ENCODE data around the gene SDF2L1.
"Not testable (repeated sequence)": the region's sequence is repeated elsewhere in the genome, so short reads cannot be mapped to it uniquely, and the experiment has no call there.

Gene SDF2L1, protein sequence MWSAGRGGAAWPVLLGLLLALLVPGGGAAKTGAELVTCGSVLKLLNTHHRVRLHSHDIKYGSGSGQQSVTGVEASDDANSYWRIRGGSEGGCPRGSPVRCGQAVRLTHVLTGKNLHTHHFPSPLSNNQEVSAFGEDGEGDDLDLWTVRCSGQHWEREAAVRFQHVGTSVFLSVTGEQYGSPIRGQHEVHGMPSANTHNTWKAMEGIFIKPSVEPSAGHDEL

DNA sequence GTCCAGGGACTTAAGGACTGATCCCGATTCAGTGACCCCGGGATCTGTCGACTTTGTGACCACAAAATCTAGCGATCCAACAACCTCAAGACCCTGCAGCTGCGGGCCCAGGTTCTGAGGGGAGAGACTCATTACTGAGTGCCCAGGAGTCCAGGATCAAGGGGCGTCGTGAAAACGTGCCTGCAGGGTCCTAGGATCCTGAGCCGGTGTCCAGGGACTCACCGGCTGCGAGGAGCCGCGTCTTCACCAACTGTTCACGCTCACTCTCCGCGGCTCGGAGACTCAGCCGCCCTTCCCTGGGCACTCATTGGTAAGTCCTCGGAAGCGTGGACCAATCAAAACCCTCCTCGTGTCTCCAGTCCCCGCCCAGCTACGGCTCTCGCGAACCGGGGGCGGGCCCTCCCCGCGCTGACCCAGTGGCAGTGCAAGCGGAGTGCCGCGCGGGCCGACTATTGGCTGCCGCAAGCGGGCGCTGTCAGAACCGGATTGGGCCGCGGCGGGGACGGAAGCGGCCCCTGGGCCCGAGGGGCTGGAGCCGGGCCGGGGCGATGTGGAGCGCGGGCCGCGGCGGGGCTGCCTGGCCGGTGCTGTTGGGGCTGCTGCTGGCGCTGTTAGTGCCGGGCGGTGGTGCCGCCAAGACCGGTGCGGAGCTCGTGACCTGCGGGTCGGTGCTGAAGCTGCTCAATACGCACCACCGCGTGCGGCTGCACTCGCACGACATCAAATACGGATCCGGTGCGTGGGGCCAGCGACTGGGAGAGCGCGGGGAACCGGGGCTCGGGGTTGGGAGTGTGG is at the start of gene SDF2L1:
Gene SDF2L1, plus strand, starts transcription at position 514 of the 795 bp plus-strand sequence. Its CDS starts 35 bp downstream, at position 549.
- H3K9me3 Mint-ChIP-seq: no peaks in the 10 kb centered on the region
- H3K36me3 Mint-ChIP-seq (ENCODE audit: low read depth): peaks cover 16% of the 10 kb centered on the region
- peaks cover 18% of the 10 kb centered on the region for H3K4me1 Mint-ChIP-seq
- peak within 1 kb of the TSS; percentile 75 to 87 (median 78) for H3K4me3 Mint-ChIP-seq
- H3K27ac Mint-ChIP-seq: peak within 1 kb of the TSS in 2 of 3 experiments; percentile 35 to 52
- TF ChIP-seq, protein P1, sequence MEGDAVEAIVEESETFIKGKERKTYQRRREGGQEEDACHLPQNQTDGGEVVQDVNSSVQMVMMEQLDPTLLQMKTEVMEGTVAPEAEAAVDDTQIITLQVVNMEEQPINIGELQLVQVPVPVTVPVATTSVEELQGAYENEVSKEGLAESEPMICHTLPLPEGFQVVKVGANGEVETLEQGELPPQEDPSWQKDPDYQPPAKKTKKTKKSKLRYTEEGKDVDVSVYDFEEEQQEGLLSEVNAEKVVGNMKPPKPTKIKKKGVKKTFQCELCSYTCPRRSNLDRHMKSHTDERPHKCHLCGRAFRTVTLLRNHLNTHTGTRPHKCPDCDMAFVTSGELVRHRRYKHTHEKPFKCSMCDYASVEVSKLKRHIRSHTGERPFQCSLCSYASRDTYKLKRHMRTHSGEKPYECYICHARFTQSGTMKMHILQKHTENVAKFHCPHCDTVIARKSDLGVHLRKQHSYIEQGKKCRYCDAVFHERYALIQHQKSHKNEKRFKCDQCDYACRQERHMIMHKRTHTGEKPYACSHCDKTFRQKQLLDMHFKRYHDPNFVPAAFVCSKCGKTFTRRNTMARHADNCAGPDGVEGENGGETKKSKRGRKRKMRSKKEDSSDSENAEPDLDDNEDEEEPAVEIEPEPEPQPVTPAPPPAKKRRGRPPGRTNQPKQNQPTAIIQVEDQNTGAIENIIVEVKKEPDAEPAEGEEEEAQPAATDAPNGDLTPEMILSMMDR (IDR thresholded peaks at IDR 0.05; ENCODE audit: unreplicated experiment in 3 of 3): peak in 2 of 3 experiments; percentile 2 to 6
- H3K27me3 Mint-ChIP-seq (ENCODE audit: low read depth): peaks cover 7% of the 10 kb centered on the region

GRCh38 chr22:21592422-21592821 is 49.7 kb upstream of the SDF2L1 start:
- Mint-ChIP-seq H3K27me3 (ENCODE audit: low read depth) (no peaks in the 10 kb centered on the region), H3K27ac (no peak overlapping the region), H3K4me1 (peaks cover 20% of the 10 kb centered on the region), H3K36me3 (ENCODE audit: low read depth) (peaks cover 48% of the 10 kb centered on the region), H3K9me3 (no peaks in the 10 kb centered on the region), H3K4me3 (no peak overlapping the region)
- TF ChIP-seq, protein P1 (IDR thresholded peaks at IDR 0.05; ENCODE audit: unreplicated experiment in 3 of 3): no peak

GRCh38 chr22:21593406-21594232 is 48.5 kb upstream of the SDF2L1 start:
- TF ChIP-seq, protein P1 (IDR thresholded peaks at IDR 0.05; ENCODE audit: unreplicated experiment in 3 of 3): peak in 1 of 3 experiments; percentile 16
- no peaks in the 10 kb centered on the region for H3K27me3 Mint-ChIP-seq (ENCODE audit: low read depth)
- H3K27ac Mint-ChIP-seq: no peak overlapping the region
- no peaks in the 10 kb centered on the region for H3K9me3 Mint-ChIP-seq
- H3K4me1 Mint-ChIP-seq: peaks cover 11% of the 10 kb centered on the region
- peaks cover 45% of the 10 kb centered on the region for H3K36me3 Mint-ChIP-seq (ENCODE audit: low read depth)
- no peak overlapping the region for H3K4me3 Mint-ChIP-seq

GRCh38 chr22:21594865-21595452 is 47.1 kb upstream of the SDF2L1 start:
- Mint-ChIP-seq H3K27ac (no peak overlapping the region), H3K9me3 (no peaks in the 10 kb centered on the region), H3K4me3 (no peak overlapping the region), H3K27me3 (ENCODE audit: low read depth) (no peaks in the 10 kb centered on the region), H3K36me3 (ENCODE audit: low read depth) (peaks cover 51% of the 10 kb centered on the region), H3K4me1 (peaks cover 7% of the 10 kb centered on the region)
- TF ChIP-seq, protein P1 (IDR thresholded peaks at IDR 0.05; ENCODE audit: unreplicated experiment in 3 of 3): no peak

GRCh38 chr22:21596356-21597135 is 45.6 kb upstream of the SDF2L1 start:
- H3K9me3 Mint-ChIP-seq; H3K4me1 Mint-ChIP-seq; H3K4me3 Mint-ChIP-seq; H3K27ac Mint-ChIP-seq; H3K27me3 Mint-ChIP-seq (ENCODE audit: low read depth): not testable (repeated sequence)
- peaks cover 51% of the 10 kb centered on the region for H3K36me3 Mint-ChIP-seq (ENCODE audit: low read depth)

Measured in nephron (organoid).